ENCODE measurements around the gene TNS3.

DNA sequence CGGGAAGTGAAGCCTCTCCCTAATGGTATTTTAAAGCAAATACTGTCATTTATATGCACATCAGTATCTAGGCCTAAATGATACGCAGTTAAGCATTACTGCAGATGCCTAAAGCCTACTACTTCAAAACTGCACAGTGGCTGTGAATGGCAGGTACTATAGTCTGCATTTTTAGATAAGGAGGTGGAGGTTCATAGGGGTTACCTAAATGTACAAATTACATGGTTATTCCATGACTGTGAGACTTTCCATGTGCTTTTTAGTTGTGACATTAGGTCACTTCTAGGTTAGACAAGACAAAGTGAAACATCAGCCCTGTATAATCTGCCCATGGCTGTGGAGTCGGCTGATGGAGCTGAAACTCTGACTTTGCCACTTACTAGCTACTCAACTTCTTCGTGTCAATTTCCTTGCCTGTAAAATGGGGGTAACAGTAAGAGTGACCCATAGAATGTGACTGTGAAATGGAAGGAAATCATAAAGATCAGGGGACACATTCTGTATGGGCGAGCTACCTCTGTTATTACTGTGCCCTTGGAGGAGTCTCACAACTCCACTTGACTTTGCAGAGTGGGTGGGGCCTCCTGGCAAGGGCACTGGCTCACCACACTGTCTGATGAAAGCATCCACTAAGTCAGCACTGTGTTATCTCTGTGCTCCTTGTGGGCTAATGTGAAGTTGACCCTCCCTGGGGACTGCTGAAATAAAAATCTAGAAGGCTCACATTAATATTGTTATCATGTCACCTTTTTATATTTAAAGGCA lies 239.4 kb downstream of the TNS3 start:
- TF ChIP-seq, protein P1, sequence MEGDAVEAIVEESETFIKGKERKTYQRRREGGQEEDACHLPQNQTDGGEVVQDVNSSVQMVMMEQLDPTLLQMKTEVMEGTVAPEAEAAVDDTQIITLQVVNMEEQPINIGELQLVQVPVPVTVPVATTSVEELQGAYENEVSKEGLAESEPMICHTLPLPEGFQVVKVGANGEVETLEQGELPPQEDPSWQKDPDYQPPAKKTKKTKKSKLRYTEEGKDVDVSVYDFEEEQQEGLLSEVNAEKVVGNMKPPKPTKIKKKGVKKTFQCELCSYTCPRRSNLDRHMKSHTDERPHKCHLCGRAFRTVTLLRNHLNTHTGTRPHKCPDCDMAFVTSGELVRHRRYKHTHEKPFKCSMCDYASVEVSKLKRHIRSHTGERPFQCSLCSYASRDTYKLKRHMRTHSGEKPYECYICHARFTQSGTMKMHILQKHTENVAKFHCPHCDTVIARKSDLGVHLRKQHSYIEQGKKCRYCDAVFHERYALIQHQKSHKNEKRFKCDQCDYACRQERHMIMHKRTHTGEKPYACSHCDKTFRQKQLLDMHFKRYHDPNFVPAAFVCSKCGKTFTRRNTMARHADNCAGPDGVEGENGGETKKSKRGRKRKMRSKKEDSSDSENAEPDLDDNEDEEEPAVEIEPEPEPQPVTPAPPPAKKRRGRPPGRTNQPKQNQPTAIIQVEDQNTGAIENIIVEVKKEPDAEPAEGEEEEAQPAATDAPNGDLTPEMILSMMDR (conservative IDR thresholded peaks at IDR 0.05), result no peak
- no peak for TF ChIP-seq EZH2 (IDR thresholded peaks at IDR 0.05; ENCODE audit: low read depth)
